Neural cell (in vitro differentiated cells): ENCODE measurements around the gene NHERF2.

Source experiments
- CTCF ChIP-seq: fragments of 450-650 bp; IDR thresholded peaks from 2 replicates; pipeline ENCODE4 v1.5.1; 2014; ENCODE audit warnings: antibody characterized with exemption, mild to moderate bottlenecking, moderate library complexity; ENCODE audit not compliant: poor library complexity, severe bottlenecking
- EP300 ChIP-seq: fragments of 450-650 bp; conservative IDR thresholded peaks from 2 replicates; pipeline ENCODE4 v1.6.1; 2014; ENCODE audit warnings: antibody characterized with exemption, mild to moderate bottlenecking, moderate library complexity; ENCODE audit not compliant: poor library complexity, severe bottlenecking
- EZH2 ChIP-seq: fragments of 200-600, 300-800 bp; shearing (Covaris generic), sonication (generic); IDR thresholded peaks from 2 replicates; pipeline ENCODE4 v1.6.1; 2014; ENCODE audit warnings: antibody characterized with exemption, low read length, borderline replicate concordance, mild to moderate bottlenecking; ENCODE audit not compliant: insufficient read depth, poor library complexity, severe bottlenecking
- POLR2AphosphoS5 ChIP-seq: IDR thresholded peaks from 2 replicates; pipeline ENCODE4 v1.6.1; 2012
- RAD21 ChIP-seq: fragments of 450-650 bp; conservative IDR thresholded peaks from 2 replicates; pipeline ENCODE4 v1.6.1; 2014; ENCODE audit warnings: antibody characterized with exemption, mild to moderate bottlenecking, moderate library complexity
- TAF1 ChIP-seq: IDR thresholded peaks from 2 replicates; pipeline ENCODE4 v1.6.1; 2012; ENCODE audit warnings: low read depth

GRCh38 chr16:1980030-1980769 lies 46.5 kb upstream of the NHERF2 start:
- TF ChIP-seq CTCF: no peak
- no peak for TF ChIP-seq EP300
- no peak for TF ChIP-seq EZH2
- TF ChIP-seq RAD21: no peak
- TF ChIP-seq TAF1: no peak
- no peak for TF ChIP-seq POLR2AphosphoS5
